Liver (tissue), 5 donors: ENCODE data around the gene NHERF2. TPM values are rescaled to one million over a fixed set of nuclear protein-coding genes. Genes with fewer than 3 reads are reported as not detected.

ENCODE experiments used
- polyA plus RNA-seq, 2 donors: library from polyadenylated mRNA; stranded (reverse) in 1 of 2; unstranded in 1 of 2; fragments of 200-250 nt in 1 of 2; fragments of >200 nt in 1 of 2; fragmentation: Nextera tagmentation in 1 of 2; extraction: Ambion mirVana in 1 of 2; gene quantifications; one replicate each; pipeline versions ENCODE4 v1.2.1 to v1.2.3, GENCODE V29; 2013 to 2015
- small RNA-seq: library from RNA; depleted of rRNA; stranded (forward); fragments of <200 nt; gene quantifications from one replicate; pipeline ENCODE3, GENCODE V24; 2014
- total RNA-seq, 2 donors: library from RNA; depleted of rRNA; stranded (reverse); fragments of >200 nt; gene quantifications; one replicate each; pipeline ENCODE4 v1.2.3, GENCODE V29; 2014
- donor health status: healthy.
- donor health status: healthy.
- donor health status: healthy.

NHERF2 gene
- total and polyA plus RNA-seq, 4 donors: 36.6 to 205 (median 74.1) TPM

Small RNA genes within 50 kb of the gene (small RNA-seq; reads per million reads assigned to genes)
- not detected for gene RN7SL219P

Other genes starting within 250 kb of the NHERF2 start
Only the 30 nearest of the 31 such genes appear.
- 10 to 100 TPM; 28.9 to 80.9 TPM for gene NUBP2, start 243.9 kb upstream of the NHERF2 start, total RNA-seq
- 10 to 100 TPM; 51.8 to 56.3 TPM for gene NUBP2, start 243.9 kb upstream of the NHERF2 start, polyA plus RNA-seq
- gene IGFALS, start 233.2 kb upstream of the NHERF2 start, total RNA-seq: 100 to 1,000 TPM in 1 of 2 donors, 10 to 100 TPM in 1; 19.8 to 161 TPM
- 10 to 100 TPM; 62.6 to 74.2 TPM for gene IGFALS, start 233.2 kb upstream of the NHERF2 start, polyA plus RNA-seq
- 100 to 1,000 TPM; 219 to 252 TPM for gene HAGH, start 200.1 kb upstream of the NHERF2 start, total RNA-seq
- gene HAGH, start 200.1 kb upstream of the NHERF2 start, polyA plus RNA-seq: 100 to 1,000 TPM; 169 to 188 TPM
- gene FAHD1, start 199.7 kb upstream of the NHERF2 start, total RNA-seq: 10 to 100 TPM; 71.9 to 84.2 TPM
- 10 to 100 TPM; 42.7 to 50.9 TPM for gene FAHD1, start 199.7 kb upstream of the NHERF2 start, polyA plus RNA-seq
- gene MEIOB, start 154.7 kb upstream of the NHERF2 start, total RNA-seq: 1 to 10 TPM in 1 of 2 donors, not detected in 1; 2.2 TPM
- gene MEIOB, start 154.7 kb upstream of the NHERF2 start, polyA plus RNA-seq: under 1 TPM in 1 of 2 donors, not detected in 1; 0.33 TPM
- not detected for gene HS3ST6, start 108.5 kb upstream of the NHERF2 start, total RNA-seq
- not detected for gene HS3ST6, start 108.5 kb upstream of the NHERF2 start, polyA plus RNA-seq
- 10 to 100 TPM; 32.2 to 43.9 TPM for gene MSRB1, start 83.7 kb upstream of the NHERF2 start, total RNA-seq
- 100 to 1,000 TPM; 152 to 169 TPM for gene MSRB1, start 83.7 kb upstream of the NHERF2 start, polyA plus RNA-seq
- not detected for gene RPL3L, start 72.2 kb upstream of the NHERF2 start, total RNA-seq
- gene RPL3L, start 72.2 kb upstream of the NHERF2 start, polyA plus RNA-seq: under 1 TPM in 1 of 2 donors, not detected in 1; 0.14 TPM
- 100 to 1,000 TPM in 1 of 2 donors, 10 to 100 TPM in 1; 93.9 to 110 TPM for gene NDUFB10, start 67.4 kb upstream of the NHERF2 start, total RNA-seq
- gene NDUFB10, start 67.4 kb upstream of the NHERF2 start, polyA plus RNA-seq: 100 to 1,000 TPM; 156 to 195 TPM
- 1,000 to 10,000 TPM in 1 of 2 donors, 100 to 1,000 TPM in 1; 621 to 1,440 TPM for gene RPS2, start 62.1 kb upstream of the NHERF2 start, total RNA-seq
- 1,000 to 10,000 TPM in 1 of 2 donors, 100 to 1,000 TPM in 1; 524 to 1,259 TPM for gene RPS2, start 62.1 kb upstream of the NHERF2 start, polyA plus RNA-seq
- gene RNF151, start 60.0 kb upstream of the NHERF2 start, total RNA-seq: not detected
- gene RNF151, start 60.0 kb upstream of the NHERF2 start, polyA plus RNA-seq: not detected
- 10 to 100 TPM; 12.5 to 13.9 TPM for gene TBL3, start 54.8 kb upstream of the NHERF2 start, total RNA-seq
- gene TBL3, start 54.8 kb upstream of the NHERF2 start, polyA plus RNA-seq: 10 to 100 TPM; 14.5 to 24.3 TPM
- under 1 TPM; 0.28 to 0.67 TPM for gene NOXO1, start 45.4 kb upstream of the NHERF2 start, total RNA-seq
- gene NOXO1, start 45.4 kb upstream of the NHERF2 start, polyA plus RNA-seq: under 1 TPM in 1 of 2 donors, not detected in 1; 0.63 TPM
- 1 to 10 TPM; 7.4 to 9.0 TPM for gene GFER, start 42.7 kb upstream of the NHERF2 start, total RNA-seq
- 10 to 100 TPM; 21.3 to 28.4 TPM for gene GFER, start 42.7 kb upstream of the NHERF2 start, polyA plus RNA-seq
- gene SYNGR3, start 36.9 kb upstream of the NHERF2 start, total RNA-seq: under 1 TPM; 0.17 to 0.47 TPM
- under 1 TPM in 1 of 2 donors, not detected in 1; 0.09 TPM for gene SYNGR3, start 36.9 kb upstream of the NHERF2 start, polyA plus RNA-seq
- 10 to 100 TPM; 12.8 to 19.7 TPM for gene ZNF598, start 17.1 kb upstream of the NHERF2 start, total RNA-seq
- gene ZNF598, start 17.1 kb upstream of the NHERF2 start, polyA plus RNA-seq: 10 to 100 TPM in 1 of 2 donors, 1 to 10 TPM in 1; 2.7 to 28.4 TPM
- gene NPW, start 7.1 kb upstream of the NHERF2 start, total RNA-seq: 1 to 10 TPM; 1.3 to 8.4 TPM
- gene NPW, start 7.1 kb upstream of the NHERF2 start, polyA plus RNA-seq: 10 to 100 TPM in 1 of 2 donors, 1 to 10 TPM in 1; 9.9 to 20.6 TPM
- 10 to 100 TPM; 10.4 to 12.7 TPM for gene NTHL1, start 20.9 kb downstream of the NHERF2 start, total RNA-seq
- 100 to 1,000 TPM in 1 of 2 donors, 10 to 100 TPM in 1; 25.4 to 166 TPM for gene NTHL1, start 20.9 kb downstream of the NHERF2 start, polyA plus RNA-seq
- gene TSC2, start 21.1 kb downstream of the NHERF2 start, total RNA-seq: 10 to 100 TPM; 28.3 to 51.2 TPM
- 10 to 100 TPM; 23.3 to 29.1 TPM for gene TSC2, start 21.1 kb downstream of the NHERF2 start, polyA plus RNA-seq
- 10 to 100 TPM; 30.6 to 58.4 TPM for gene PKD1, start 109.0 kb downstream of the NHERF2 start, total RNA-seq
- gene PKD1, start 109.0 kb downstream of the NHERF2 start, polyA plus RNA-seq: 10 to 100 TPM in 1 of 2 donors, 1 to 10 TPM in 1; 8.0 to 20.6 TPM
- gene RAB26, start 121.7 kb downstream of the NHERF2 start, total RNA-seq: 1 to 10 TPM; 1.9 to 3.9 TPM
- gene RAB26, start 121.7 kb downstream of the NHERF2 start, polyA plus RNA-seq: 1 to 10 TPM; 2.6 to 3.4 TPM
- gene TRAF7, start 128.9 kb downstream of the NHERF2 start, total RNA-seq: 10 to 100 TPM; 33.2 to 34.8 TPM
- gene TRAF7, start 128.9 kb downstream of the NHERF2 start, polyA plus RNA-seq: 10 to 100 TPM; 14.7 to 36.6 TPM
- gene CASKIN1, start 169.7 kb downstream of the NHERF2 start, total RNA-seq: under 1 TPM; under 0.01 to 0.09 TPM
- gene CASKIN1, start 169.7 kb downstream of the NHERF2 start, polyA plus RNA-seq: under 1 TPM in 1 of 2 donors, not detected in 1; 0.17 TPM
- 10 to 100 TPM; 11.1 to 14.4 TPM for gene MLST8, start 178.6 kb downstream of the NHERF2 start, total RNA-seq
- 10 to 100 TPM; 26.0 to 26.7 TPM for gene MLST8, start 178.6 kb downstream of the NHERF2 start, polyA plus RNA-seq
- gene BRICD5, start 184.0 kb downstream of the NHERF2 start, total RNA-seq: 1 to 10 TPM; 1.9 TPM
- under 1 TPM; 0.26 to 0.91 TPM for gene BRICD5, start 184.0 kb downstream of the NHERF2 start, polyA plus RNA-seq
- 1 to 10 TPM; 5.8 to 9.9 TPM for gene PGP, start 187.9 kb downstream of the NHERF2 start, total RNA-seq
- gene PGP, start 187.9 kb downstream of the NHERF2 start, polyA plus RNA-seq: 1 to 10 TPM; 3.4 to 6.8 TPM
- gene E4F1, start 196.7 kb downstream of the NHERF2 start, total RNA-seq: 10 to 100 TPM; 16.5 to 19.1 TPM
- gene E4F1, start 196.7 kb downstream of the NHERF2 start, polyA plus RNA-seq: 10 to 100 TPM in 1 of 2 donors, 1 to 10 TPM in 1; 4.4 to 11.0 TPM
- gene DNASE1L2, start 209.5 kb downstream of the NHERF2 start, total RNA-seq: under 1 TPM; 0.37 to 0.67 TPM
- under 1 TPM; 0.13 to 0.20 TPM for gene DNASE1L2, start 209.5 kb downstream of the NHERF2 start, polyA plus RNA-seq
- gene ECI1, start 224.7 kb downstream of the NHERF2 start, total RNA-seq: 10 to 100 TPM; 36.8 to 53.0 TPM
- 100 to 1,000 TPM; 106 to 107 TPM for gene ECI1, start 224.7 kb downstream of the NHERF2 start, polyA plus RNA-seq
- 10 to 100 TPM; 36.5 to 38.2 TPM for gene RNPS1, start 241.2 kb downstream of the NHERF2 start, total RNA-seq
- 10 to 100 TPM; 31.3 to 36.9 TPM for gene RNPS1, start 241.2 kb downstream of the NHERF2 start, polyA plus RNA-seq